HepG2 (cell line): ENCODE measurements around the gene NEDD4L. TPM values are rescaled to one million over a fixed set of nuclear protein-coding genes. Genes with fewer than 3 reads are reported as not detected.

Source experiments
- ATF6 ChIP-seq: sonication (generic); formaldehyde crosslinking; conservative IDR thresholded peaks from 2 replicates; pipeline ENCODE4 v1.4.0; 2020; ENCODE audit warnings: missing genetic modification reagents
- FOXO4 ChIP-seq: sonication (generic); formaldehyde crosslinking; conservative IDR thresholded peaks from 2 replicates; pipeline ENCODE4 v1.8.1; 2023; ENCODE audit warnings: missing genetic modification reagents
- GRHL1 ChIP-seq: sonication (generic); formaldehyde crosslinking; conservative IDR thresholded peaks from 2 replicates; pipeline ENCODE4 v1.8.0; 2022; ENCODE audit warnings: missing genetic modification reagents
- HBP1 ChIP-seq: IDR thresholded peaks from 2 replicates; pipeline ENCODE4 v1.6.1; 2016; ENCODE audit warnings: low read depth, control low read depth
- JUND ChIP-seq: sonication (generic); formaldehyde crosslinking; IDR thresholded peaks from 2 replicates; pipeline ENCODE4 v1.8.0; 2022; ENCODE audit warnings: mild to moderate bottlenecking, missing genetic modification reagents
- KDM6A ChIP-seq: IDR thresholded peaks from 2 replicates; pipeline ENCODE4 v1.6.1; 2016; ENCODE audit warnings: low read depth
- MIER3 ChIP-seq: IDR thresholded peaks from 2 replicates; pipeline ENCODE4 v1.6.1; 2016; ENCODE audit warnings: missing compliant biosample characterization, borderline replicate concordance
- MXI1 ChIP-seq: IDR thresholded peaks from 3 replicates; pipeline ENCODE4 v1.6.1; 2012; ENCODE audit warnings: low read depth, low read length, inconsistent platforms, borderline replicate concordance
- NR2F1 ChIP-seq, 2 experiments: fragments of 450-650 bp in 1 of 2; formaldehyde crosslinking in 1 of 2; IDR thresholded peaks; 2 replicates each; pipeline versions ENCODE4 v1.5.0 to v1.6.1; 2016 to 2020; ENCODE audit warnings: mild to moderate bottlenecking in 1 of 2, missing compliant biosample characterization in 1 of 2, missing genetic modification reagents in 1 of 2, moderate library complexity in 1 of 2
- NR3C1 ChIP-seq: sonication (generic); formaldehyde crosslinking; IDR thresholded peaks from 2 replicates; pipeline ENCODE4 v1.4.0; 2020; ENCODE audit warnings: missing genetic modification reagents
- POLR2AphosphoS5 ChIP-seq: IDR thresholded peaks from 2 replicates; pipeline ENCODE4 v1.6.1; 2012; ENCODE audit warnings: low read depth, low read length
- RELA ChIP-seq: sonication (generic); formaldehyde crosslinking; IDR thresholded peaks from 2 replicates; pipeline ENCODE4 v1.4.0; 2020; ENCODE audit warnings: missing genetic modification reagents
- SALL2 ChIP-seq: sonication (generic); formaldehyde crosslinking; IDR thresholded peaks from 2 replicates; pipeline ENCODE4 v1.8.1; 2023; ENCODE audit warnings: mild to moderate bottlenecking, missing genetic modification reagents, inconsistent platforms
- SMC3 ChIP-seq: IDR thresholded peaks from 2 replicates; pipeline ENCODE4 v1.6.1; 2011; ENCODE audit warnings: low read length, improper control_type of control experiment
- U2AF1 ChIP-seq: fragments of 200-400 bp; formaldehyde crosslinking; optimal IDR thresholded peaks from 2 replicates; pipeline ENCODE3; 2017; ENCODE audit warnings: mild to moderate bottlenecking, low read depth, low read length
- ZBTB44 ChIP-seq: sonication (generic); formaldehyde crosslinking; IDR thresholded peaks from 2 replicates; pipeline ENCODE4 v1.4.0; 2020; ENCODE audit warnings: missing genetic modification reagents
- ZFY ChIP-seq: sonication (generic); formaldehyde crosslinking; IDR thresholded peaks from 2 replicates; pipeline ENCODE4 v1.4.0; 2020; ENCODE audit warnings: missing genetic modification reagents
- ZNF136 ChIP-seq: sonication (generic); formaldehyde crosslinking; IDR thresholded peaks from 2 replicates; pipeline ENCODE4 v1.8.1; 2022; ENCODE audit warnings: low read depth, mild to moderate bottlenecking, moderate library complexity, missing genetic modification reagents
- ZNF253 ChIP-seq: sonication (generic); formaldehyde crosslinking; IDR thresholded peaks from 2 replicates; pipeline ENCODE4 v1.8.0; 2022; ENCODE audit warnings: mild to moderate bottlenecking, missing genetic modification reagents, borderline replicate concordance
- ZNF329 ChIP-seq: sonication (generic); formaldehyde crosslinking; IDR thresholded peaks from 2 replicates; pipeline ENCODE4 v1.9.0; 2021; ENCODE audit warnings: low read depth, mild to moderate bottlenecking, missing genetic modification reagents
- ZNF468 ChIP-seq: sonication (generic); formaldehyde crosslinking; IDR thresholded peaks from 2 replicates; pipeline ENCODE4 v1.8.0; 2022; ENCODE audit warnings: mild to moderate bottlenecking, moderate library complexity, missing genetic modification reagents
- ZNF547 ChIP-seq: sonication (generic); formaldehyde crosslinking; IDR thresholded peaks from 2 replicates; pipeline ENCODE4 v1.5.1; 2020; ENCODE audit warnings: mild to moderate bottlenecking, missing genetic modification reagents
- ZNF577 ChIP-seq: sonication (generic); formaldehyde crosslinking; IDR thresholded peaks from 2 replicates; pipeline ENCODE4 v1.4.0; 2020; ENCODE audit warnings: mild to moderate bottlenecking, low read depth, missing genetic modification reagents, borderline replicate concordance
- polyA plus RNA-seq, 8 experiments: library from polyadenylated mRNA; depleted of rRNA in 3 of 8; stranded (reverse) in 7 of 8; unstranded in 1 of 8; fragments of >200 nt; fragmentation: Illumina TruSeq in 4 of 8; extraction: Trizol in 4 of 8; gene quantifications; 2 replicates each; pipeline versions ENCODE4 v1.2.1 to v1.2.3, GENCODE V29; 2011 to 2016; ENCODE audit warnings: low read depth in 4 of 8, missing spikeins in 1 of 8, mixed read lengths in 1 of 8; ENCODE audit not compliant: insufficient read depth in 1 of 8
- total RNA-seq, 5 experiments: library from RNA; depleted of rRNA; stranded (reverse); fragments of >200 nt; fragmentation: Illumina TruSeq; extraction: Trizol; gene quantifications; 2 replicates each; pipeline ENCODE4 v1.2.3, GENCODE V29; 2016; ENCODE audit warnings: low read depth in 1 of 5

NEDD4L gene
- total and polyA plus RNA-seq, 2 of the 13 experiments (the other 11 are each of a cell fraction or from before 2014, with no cell fraction given), result 168 to 390 TPM

GRCh38 chr18:58046093-58046793, 2.2 kb downstream of the NEDD4L start (continued):
- TF ChIP-seq ZBTB44 (CRISPR knock-in tag) (no peak), ZNF577 (CRISPR knock-in tag) (no peak), KDM6A (no peak), ZNF547 (CRISPR knock-in tag) (no peak), RELA (CRISPR knock-in tag) (no peak), FOXO4 (CRISPR knock-in tag) (0 out of 2 replicates have a peak, but pooled peaks have one; percentile 38), SALL2 (CRISPR knock-in tag) (no peak), NR2F1 (CRISPR knock-in tag; IDR thresholded peaks at IDR 0.05) (no peak), NR3C1 (CRISPR knock-in tag) (no peak), POLR2AphosphoS5 (peak; percentile 26), MIER3 (CRISPR knock-in tag) (no peak), SMC3 (no peak), ATF6 (CRISPR knock-in tag) (no peak), GRHL1 (CRISPR knock-in tag) (no peak), HBP1 (CRISPR knock-in tag) (no peak), ZNF253 (no peak), ZNF468 (CRISPR knock-in tag) (0 out of 2 replicates have a peak, but pooled peaks have one; percentile 64), MXI1 (peak; percentile 56; the same call in 1 of the 3 replicates), ZNF136 (CRISPR knock-in tag) (no peak), U2AF1 (no peak), ZFY (0 out of 2 replicates have a peak, but pooled peaks have one; percentile 26), ZNF329 (CRISPR knock-in tag) (no peak), JUND (CRISPR knock-in tag) (no peak)
